WTC11 (cell line): ENCODE data around the gene CCDC43. TPM values are rescaled to one million over a fixed set of nuclear protein-coding genes. Genes with fewer than 3 reads are reported as not detected.

Experiments
- ATAC-seq: fragments of 200-7000 bp; cut with Tn5 transposase; 2 replicates; pipeline ENCODE4 v1.10.0; 2021; ENCODE audit warnings: mild to moderate bottlenecking, moderate library complexity
- CTCF ChIA-PET: fragments of 300-600 bp; sonication (Branson Sonifier 250); formaldehyde crosslinking; loops from one replicate; lab custom pipeline; 2021; ENCODE audit warnings: antibody characterized with exemption; lab: Charles Lee
- POLR2A ChIA-PET: fragments of 350-600 bp; sonication (Branson Sonifier 250); formaldehyde crosslinking; loops from one replicate; lab custom pipeline; 2021; ENCODE audit warnings: antibody characterized with exemption; lab: Charles Lee
- DNase-seq: peaks from one replicate; pipeline ENCODE4 v3.0.0; 2021; ENCODE audit warnings: low spot score
- H3K27ac Mint-ChIP-seq: 2 replicates; pipeline ENCODE4 v1.8.0; 2021; ENCODE audit warnings: mixed read lengths
- H3K27me3 Mint-ChIP-seq: 2 replicates; pipeline ENCODE4 v1.8.0; 2021; ENCODE audit warnings: low read depth, mild to moderate bottlenecking, moderate library complexity, mixed read lengths
- H3K36me3 Mint-ChIP-seq: 2 replicates; pipeline ENCODE4 v1.8.0; 2021; ENCODE audit warnings: mixed read lengths
- H3K4me1 Mint-ChIP-seq: 2 replicates; pipeline ENCODE4 v1.8.0; 2022; ENCODE audit warnings: mixed read lengths
- H3K4me3 Mint-ChIP-seq: 2 replicates; pipeline ENCODE4 v1.8.0; 2021; ENCODE audit warnings: mild to moderate bottlenecking, moderate library complexity, mixed read lengths
- H3K9me3 Mint-ChIP-seq: 2 replicates; pipeline ENCODE4 v1.8.0; 2021; ENCODE audit warnings: mixed read lengths
- EMX1 ChIP-seq: fragments of 250-450 bp; sonication (Bioruptor Pico); IDR thresholded peaks from 2 replicates; pipeline ENCODE4 v1.8.0; 2021; ENCODE audit warnings: mild to moderate bottlenecking
- ESRRA ChIP-seq: sonication (generic); formaldehyde crosslinking; IDR thresholded peaks from 2 replicates; pipeline ENCODE4 v1.8.1; 2022; ENCODE audit warnings: mild to moderate bottlenecking, missing genetic modification reagents, borderline replicate concordance
- FOXK1 ChIP-seq: sonication (generic); formaldehyde crosslinking; IDR thresholded peaks from 2 replicates; pipeline ENCODE4 v1.8.0; 2022; ENCODE audit warnings: mild to moderate bottlenecking, moderate library complexity, missing genetic modification reagents
- HMGA2 ChIP-seq: fragments of 250-450 bp; sonication (Bioruptor Pico); IDR thresholded peaks from 2 replicates; pipeline ENCODE4 v1.4.0; 2021; ENCODE audit warnings: mild to moderate bottlenecking, moderate library complexity
- NFATC4 ChIP-seq: fragments of 250-450 bp; sonication (Bioruptor Pico); IDR thresholded peaks from 2 replicates; pipeline ENCODE4 v1.9.0; 2021; ENCODE audit warnings: mild to moderate bottlenecking
- NFE2L1 ChIP-seq: sonication (generic); formaldehyde crosslinking; IDR thresholded peaks from 2 replicates; pipeline ENCODE4 v1.8.1; 2023; ENCODE audit warnings: missing genetic modification reagents
- NR3C1 ChIP-seq: sonication (generic); formaldehyde crosslinking; conservative IDR thresholded peaks from 2 replicates; pipeline ENCODE4 v1.8.1; 2023; ENCODE audit warnings: low read depth, mild to moderate bottlenecking, missing genetic modification reagents
- OVOL2 ChIP-seq: fragments of 250-450 bp; sonication (Bioruptor Pico); IDR thresholded peaks from 2 replicates; pipeline ENCODE4 v1.9.0; 2021; ENCODE audit warnings: mild to moderate bottlenecking, borderline replicate concordance
- SMAD3 ChIP-seq: sonication (generic); formaldehyde crosslinking; IDR thresholded peaks from 2 replicates; pipeline ENCODE4 v1.8.0; 2022; ENCODE audit warnings: missing genetic modification reagents, mild to moderate bottlenecking, borderline replicate concordance
- SP1 ChIP-seq: sonication (generic); formaldehyde crosslinking; conservative IDR thresholded peaks from 2 replicates; pipeline ENCODE4 v1.8.1; 2022; ENCODE audit warnings: missing genetic modification reagents
- TCF7 ChIP-seq: sonication (generic); formaldehyde crosslinking; IDR thresholded peaks from 2 replicates; pipeline ENCODE4 v1.8.0; 2022; ENCODE audit warnings: mild to moderate bottlenecking, low read depth, missing genetic modification reagents, moderate library complexity
- ZNF138 ChIP-seq: sonication (generic); formaldehyde crosslinking; conservative IDR thresholded peaks from 2 replicates; pipeline ENCODE4 v1.8.1; 2022; ENCODE audit warnings: mild to moderate bottlenecking, moderate library complexity, missing genetic modification reagents
- ZNF232 ChIP-seq: sonication (generic); formaldehyde crosslinking; IDR thresholded peaks from 2 replicates; pipeline ENCODE4 v1.8.0; 2022; ENCODE audit warnings: mild to moderate bottlenecking, missing genetic modification reagents
- ZNF317 ChIP-seq: sonication (generic); formaldehyde crosslinking; IDR thresholded peaks from 2 replicates; pipeline ENCODE4 v1.8.1; 2023; ENCODE audit warnings: low read depth, mild to moderate bottlenecking, moderate library complexity, missing genetic modification reagents, borderline replicate concordance
- ZNF396 ChIP-seq: fragments of 250-450 bp; sonication (Bioruptor Pico); IDR thresholded peaks from 2 replicates; pipeline ENCODE4 v1.8.0; 2021; ENCODE audit warnings: mild to moderate bottlenecking, moderate library complexity, borderline replicate concordance
- total RNA-seq: library from RNA; stranded (reverse); gene quantifications from 3 replicates; pipeline ENCODE4 v1.2.3, GENCODE V29; 2021
- TF ChIP-seq, protein P1 (sequence below): sonication (generic); formaldehyde crosslinking; IDR thresholded peaks from 2 replicates; pipeline ENCODE4 v1.8.1; 2022; ENCODE audit warnings: low read depth, mild to moderate bottlenecking, moderate library complexity, missing genetic modification reagents, borderline replicate concordance
- TF ChIP-seq, protein P2 (sequence below): sonication (generic); formaldehyde crosslinking; IDR thresholded peaks from 2 replicates; pipeline ENCODE4 v1.8.1; 2023; ENCODE audit warnings: mild to moderate bottlenecking, missing genetic modification reagents
- TF ChIP-seq, protein P3 (sequence below): fragments of 250-450 bp; sonication (Bioruptor Pico); conservative IDR thresholded peaks from 2 replicates; pipeline ENCODE4 v1.9.0; 2021; ENCODE audit warnings: mild to moderate bottlenecking
- TF ChIP-seq, protein P4 (sequence below): sonication (generic); formaldehyde crosslinking; IDR thresholded peaks from 2 replicates; pipeline ENCODE4 v1.8.0; 2023; ENCODE audit warnings: missing genetic modification reagents
- TF ChIP-seq, protein P5 (sequence below): sonication (generic); formaldehyde crosslinking; conservative IDR thresholded peaks from 2 replicates; pipeline ENCODE4 v1.8.1; 2023; ENCODE audit warnings: mild to moderate bottlenecking, low read depth, missing genetic modification reagents, moderate library complexity
- TF ChIP-seq, protein P6 (sequence below): sonication (generic); formaldehyde crosslinking; IDR thresholded peaks from 2 replicates; pipeline ENCODE4 v1.8.1; 2023; ENCODE audit warnings: mild to moderate bottlenecking, missing genetic modification reagents
- TF ChIP-seq, protein P7 (sequence below): fragments of 250-450 bp; sonication (Bioruptor Pico); IDR thresholded peaks from 2 replicates; pipeline ENCODE4 v2.1.2; 2022; ENCODE audit warnings: mild to moderate bottlenecking, moderate library complexity

CCDC43 gene
- total RNA-seq, 1 experiment from 2014 or later = 37.9 TPM

DNA sequence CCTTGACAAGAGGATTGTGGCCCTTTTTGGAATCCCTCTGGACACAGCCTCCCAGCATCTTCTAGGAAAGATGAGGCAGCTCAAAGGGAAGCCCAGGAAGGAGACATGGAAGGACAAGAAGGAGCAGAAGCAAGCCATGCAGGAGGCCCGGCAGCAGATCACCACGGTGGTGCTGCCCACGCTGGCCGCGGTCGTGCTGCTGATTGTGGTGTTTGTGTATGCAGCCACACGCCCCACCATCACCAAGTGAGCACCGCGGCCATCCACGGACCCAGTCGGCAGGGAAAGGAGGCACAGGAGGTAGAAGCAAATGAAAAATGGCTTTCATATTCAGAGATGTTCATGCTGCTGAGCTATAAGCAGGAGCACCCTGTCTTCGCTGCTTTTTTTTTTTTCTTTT is 44.2 kb downstream of the CCDC43 start:
- no peak overlapping the region for H3K4me3 Mint-ChIP-seq
- ATAC-seq = no peak
- no peak overlapping the region for H3K27ac Mint-ChIP-seq
- TF ChIP-seq ZNF396 (CRISPR knock-in tag) (no peak), NFATC4 (CRISPR knock-in tag) (no peak), NR3C1 (CRISPR knock-in tag) (no peak)
- TF ChIP-seq, protein P1, sequence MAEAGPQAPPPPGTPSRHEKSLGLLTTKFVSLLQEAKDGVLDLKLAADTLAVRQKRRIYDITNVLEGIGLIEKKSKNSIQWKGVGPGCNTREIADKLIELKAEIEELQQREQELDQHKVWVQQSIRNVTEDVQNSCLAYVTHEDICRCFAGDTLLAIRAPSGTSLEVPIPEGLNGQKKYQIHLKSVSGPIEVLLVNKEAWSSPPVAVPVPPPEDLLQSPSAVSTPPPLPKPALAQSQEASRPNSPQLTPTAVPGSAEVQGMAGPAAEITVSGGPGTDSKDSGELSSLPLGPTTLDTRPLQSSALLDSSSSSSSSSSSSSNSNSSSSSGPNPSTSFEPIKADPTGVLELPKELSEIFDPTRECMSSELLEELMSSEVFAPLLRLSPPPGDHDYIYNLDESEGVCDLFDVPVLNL (CRISPR knock-in tag) = no peak
- TF ChIP-seq, protein P2, sequence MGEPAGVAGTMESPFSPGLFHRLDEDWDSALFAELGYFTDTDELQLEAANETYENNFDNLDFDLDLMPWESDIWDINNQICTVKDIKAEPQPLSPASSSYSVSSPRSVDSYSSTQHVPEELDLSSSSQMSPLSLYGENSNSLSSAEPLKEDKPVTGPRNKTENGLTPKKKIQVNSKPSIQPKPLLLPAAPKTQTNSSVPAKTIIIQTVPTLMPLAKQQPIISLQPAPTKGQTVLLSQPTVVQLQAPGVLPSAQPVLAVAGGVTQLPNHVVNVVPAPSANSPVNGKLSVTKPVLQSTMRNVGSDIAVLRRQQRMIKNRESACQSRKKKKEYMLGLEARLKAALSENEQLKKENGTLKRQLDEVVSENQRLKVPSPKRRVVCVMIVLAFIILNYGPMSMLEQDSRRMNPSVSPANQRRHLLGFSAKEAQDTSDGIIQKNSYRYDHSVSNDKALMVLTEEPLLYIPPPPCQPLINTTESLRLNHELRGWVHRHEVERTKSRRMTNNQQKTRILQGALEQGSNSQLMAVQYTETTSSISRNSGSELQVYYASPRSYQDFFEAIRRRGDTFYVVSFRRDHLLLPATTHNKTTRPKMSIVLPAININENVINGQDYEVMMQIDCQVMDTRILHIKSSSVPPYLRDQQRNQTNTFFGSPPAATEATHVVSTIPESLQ = no peak
- TF ChIP-seq, all 79 proteins: peak for 0
- ChIA-PET CTCF (interaction anchor here (0.6 to 1.4 kb wide), 3 partner anchors 112 to 316 kb away, joined by 3 to 4 read pairs (median 4); no protein-coding TSS in a partner anchor), POLR2A (interaction anchor here (0.7 kb wide), 1 partner anchor 224 kb away, joined by 3 read pairs; no protein-coding TSS in a partner anchor)
- no peak for DNase-seq
- Mint-ChIP-seq H3K27me3 (peaks cover 25% of the 10 kb centered on the region), H3K36me3 (no peaks in the 10 kb centered on the region), H3K9me3 (no peaks in the 10 kb centered on the region), H3K4me1 (no peaks in the 10 kb centered on the region)

DNA sequence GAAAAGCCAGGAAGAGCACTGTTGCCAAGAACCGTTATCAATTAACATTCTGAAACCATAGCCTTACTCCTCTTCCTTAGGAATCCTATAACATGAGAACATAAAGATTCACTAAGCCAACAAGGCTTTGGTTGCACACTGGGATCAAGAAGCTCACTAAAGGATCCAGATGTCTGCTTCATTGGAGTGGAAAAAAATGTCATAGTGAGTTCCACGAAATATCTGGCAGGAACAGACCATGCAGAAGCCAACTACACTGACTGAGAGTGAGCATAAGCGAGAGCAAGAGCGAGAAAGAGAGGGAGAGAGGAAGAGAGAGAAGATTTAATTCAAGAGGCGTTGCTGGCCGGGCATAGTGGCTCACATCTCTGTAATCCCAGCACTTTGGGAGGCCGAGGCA is 46.7 kb downstream of the CCDC43 start:
- CTCF ChIA-PET = interaction anchor here (0.8 to 1.9 kb wide), 2 partner anchors 13 to 243 kb away, joined by 4 to 9 read pairs; partner anchors contain the start of gene MEIOC
- no peak overlapping the region for H3K27ac Mint-ChIP-seq
- H3K9me3 Mint-ChIP-seq = no peaks in the 10 kb centered on the region
- DNase-seq (no peak), ATAC-seq (no peak)
- H3K4me1 Mint-ChIP-seq = no peaks in the 10 kb centered on the region
- H3K4me3 Mint-ChIP-seq = no peak overlapping the region
- H3K27me3 Mint-ChIP-seq = peaks cover 10% of the 10 kb centered on the region
- no peaks in the 10 kb centered on the region for H3K36me3 Mint-ChIP-seq
- TF ChIP-seq SMAD3 (no peak), FOXK1 (CRISPR knock-in tag) (no peak), ESRRA (no peak), SP1 (CRISPR knock-in tag) (no peak), HMGA2 (CRISPR knock-in tag) (no peak), EMX1 (no peak), ZNF232 (CRISPR knock-in tag) (no peak), NFE2L1 (CRISPR knock-in tag) (no peak), ZNF138 (CRISPR knock-in tag) (no peak), OVOL2 (CRISPR knock-in tag) (no peak), TCF7 (CRISPR knock-in tag) (no peak), ZNF317 (CRISPR knock-in tag) (no peak)
- TF ChIP-seq, protein P3, sequence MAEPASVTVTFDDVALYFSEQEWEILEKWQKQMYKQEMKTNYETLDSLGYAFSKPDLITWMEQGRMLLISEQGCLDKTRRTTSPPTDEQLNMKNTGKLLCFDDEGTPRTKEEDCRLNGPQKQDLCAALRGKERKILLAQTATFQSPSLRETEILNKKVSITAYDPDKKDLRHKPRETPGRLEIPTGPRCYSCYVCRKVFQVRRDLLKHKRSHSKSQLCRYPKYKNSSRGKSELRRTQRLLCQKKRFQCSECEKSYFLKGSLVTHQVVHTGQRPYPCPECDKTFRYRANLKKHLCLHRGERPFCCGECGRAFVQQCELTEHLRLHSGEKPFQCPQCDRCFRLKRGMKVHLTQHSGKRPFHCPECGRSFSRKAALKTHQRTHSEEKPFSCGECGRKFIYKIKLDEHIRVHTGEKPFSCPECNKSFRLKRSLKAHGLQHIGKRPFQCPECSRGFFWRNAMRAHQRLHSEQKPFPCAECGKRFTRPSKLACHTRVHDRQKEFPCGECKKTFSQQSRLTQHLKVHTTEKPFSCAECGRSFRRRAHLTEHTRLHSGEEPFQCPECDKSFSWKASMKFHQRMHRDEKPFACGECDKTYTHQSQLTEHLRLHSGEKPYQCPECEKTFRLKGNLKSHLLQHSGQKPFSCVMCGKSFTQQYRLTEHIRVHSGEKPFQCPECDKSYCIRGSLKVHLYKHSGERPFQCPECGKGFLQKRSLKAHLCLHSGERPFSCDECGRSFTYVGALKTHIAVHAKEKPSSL = no peak
- TF ChIP-seq, protein P4, sequence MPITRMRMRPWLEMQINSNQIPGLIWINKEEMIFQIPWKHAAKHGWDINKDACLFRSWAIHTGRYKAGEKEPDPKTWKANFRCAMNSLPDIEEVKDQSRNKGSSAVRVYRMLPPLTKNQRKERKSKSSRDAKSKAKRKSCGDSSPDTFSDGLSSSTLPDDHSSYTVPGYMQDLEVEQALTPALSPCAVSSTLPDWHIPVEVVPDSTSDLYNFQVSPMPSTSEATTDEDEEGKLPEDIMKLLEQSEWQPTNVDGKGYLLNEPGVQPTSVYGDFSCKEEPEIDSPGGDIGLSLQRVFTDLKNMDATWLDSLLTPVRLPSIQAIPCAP (CRISPR knock-in tag) = no peak
- TF ChIP-seq, protein P5, sequence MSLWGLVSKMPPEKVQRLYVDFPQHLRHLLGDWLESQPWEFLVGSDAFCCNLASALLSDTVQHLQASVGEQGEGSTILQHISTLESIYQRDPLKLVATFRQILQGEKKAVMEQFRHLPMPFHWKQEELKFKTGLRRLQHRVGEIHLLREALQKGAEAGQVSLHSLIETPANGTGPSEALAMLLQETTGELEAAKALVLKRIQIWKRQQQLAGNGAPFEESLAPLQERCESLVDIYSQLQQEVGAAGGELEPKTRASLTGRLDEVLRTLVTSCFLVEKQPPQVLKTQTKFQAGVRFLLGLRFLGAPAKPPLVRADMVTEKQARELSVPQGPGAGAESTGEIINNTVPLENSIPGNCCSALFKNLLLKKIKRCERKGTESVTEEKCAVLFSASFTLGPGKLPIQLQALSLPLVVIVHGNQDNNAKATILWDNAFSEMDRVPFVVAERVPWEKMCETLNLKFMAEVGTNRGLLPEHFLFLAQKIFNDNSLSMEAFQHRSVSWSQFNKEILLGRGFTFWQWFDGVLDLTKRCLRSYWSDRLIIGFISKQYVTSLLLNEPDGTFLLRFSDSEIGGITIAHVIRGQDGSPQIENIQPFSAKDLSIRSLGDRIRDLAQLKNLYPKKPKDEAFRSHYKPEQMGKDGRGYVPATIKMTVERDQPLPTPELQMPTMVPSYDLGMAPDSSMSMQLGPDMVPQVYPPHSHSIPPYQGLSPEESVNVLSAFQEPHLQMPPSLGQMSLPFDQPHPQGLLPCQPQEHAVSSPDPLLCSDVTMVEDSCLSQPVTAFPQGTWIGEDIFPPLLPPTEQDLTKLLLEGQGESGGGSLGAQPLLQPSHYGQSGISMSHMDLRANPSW = no peak
- TF ChIP-seq, protein P6, sequence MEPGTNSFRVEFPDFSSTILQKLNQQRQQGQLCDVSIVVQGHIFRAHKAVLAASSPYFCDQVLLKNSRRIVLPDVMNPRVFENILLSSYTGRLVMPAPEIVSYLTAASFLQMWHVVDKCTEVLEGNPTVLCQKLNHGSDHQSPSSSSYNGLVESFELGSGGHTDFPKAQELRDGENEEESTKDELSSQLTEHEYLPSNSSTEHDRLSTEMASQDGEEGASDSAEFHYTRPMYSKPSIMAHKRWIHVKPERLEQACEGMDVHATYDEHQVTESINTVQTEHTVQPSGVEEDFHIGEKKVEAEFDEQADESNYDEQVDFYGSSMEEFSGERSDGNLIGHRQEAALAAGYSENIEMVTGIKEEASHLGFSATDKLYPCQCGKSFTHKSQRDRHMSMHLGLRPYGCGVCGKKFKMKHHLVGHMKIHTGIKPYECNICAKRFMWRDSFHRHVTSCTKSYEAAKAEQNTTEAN = no peak
- TF ChIP-seq, protein P7, sequence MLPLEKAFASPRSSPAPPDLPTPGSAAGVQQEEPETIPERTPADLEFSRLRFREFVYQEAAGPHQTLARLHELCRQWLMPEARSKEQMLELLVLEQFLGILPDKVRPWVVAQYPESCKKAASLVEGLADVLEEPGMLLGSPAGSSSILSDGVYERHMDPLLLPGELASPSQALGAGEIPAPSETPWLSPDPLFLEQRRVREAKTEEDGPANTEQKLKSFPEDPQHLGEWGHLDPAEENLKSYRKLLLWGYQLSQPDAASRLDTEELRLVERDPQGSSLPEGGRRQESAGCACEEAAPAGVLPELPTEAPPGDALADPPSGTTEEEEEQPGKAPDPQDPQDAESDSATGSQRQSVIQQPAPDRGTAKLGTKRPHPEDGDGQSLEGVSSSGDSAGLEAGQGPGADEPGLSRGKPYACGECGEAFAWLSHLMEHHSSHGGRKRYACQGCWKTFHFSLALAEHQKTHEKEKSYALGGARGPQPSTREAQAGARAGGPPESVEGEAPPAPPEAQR (CRISPR knock-in tag) = no peak
- POLR2A ChIA-PET = interaction anchor here (1.2 kb wide), 1 partner anchor 13 kb away, joined by 4 read pairs; the partner anchor contains the start of gene MEIOC
